Erythroblast (primary cell): ENCODE measurements around the gene CDK17.

ENCODE experiments used
- GATA1 ChIP-seq: IDR thresholded peaks from 2 replicates; pipeline ENCODE4 v1.6.1; 2011; ENCODE audit warnings: low read depth, mild to moderate bottlenecking, control low read depth, low read length, moderate library complexity
- POLR2A ChIP-seq: IDR thresholded peaks from 2 replicates; pipeline ENCODE4 v1.6.1; 2011; ENCODE audit warnings: mild to moderate bottlenecking, low read length

- TF ChIP-seq POLR2A (no peak), GATA1 (no peak)
Observed at GRCh38 chr12:96383991-96384390, 16.2 kb downstream of the CDK17 start.
